ENCODE measurements around the gene CCDC159.

The CCDC159 gene

DNA sequence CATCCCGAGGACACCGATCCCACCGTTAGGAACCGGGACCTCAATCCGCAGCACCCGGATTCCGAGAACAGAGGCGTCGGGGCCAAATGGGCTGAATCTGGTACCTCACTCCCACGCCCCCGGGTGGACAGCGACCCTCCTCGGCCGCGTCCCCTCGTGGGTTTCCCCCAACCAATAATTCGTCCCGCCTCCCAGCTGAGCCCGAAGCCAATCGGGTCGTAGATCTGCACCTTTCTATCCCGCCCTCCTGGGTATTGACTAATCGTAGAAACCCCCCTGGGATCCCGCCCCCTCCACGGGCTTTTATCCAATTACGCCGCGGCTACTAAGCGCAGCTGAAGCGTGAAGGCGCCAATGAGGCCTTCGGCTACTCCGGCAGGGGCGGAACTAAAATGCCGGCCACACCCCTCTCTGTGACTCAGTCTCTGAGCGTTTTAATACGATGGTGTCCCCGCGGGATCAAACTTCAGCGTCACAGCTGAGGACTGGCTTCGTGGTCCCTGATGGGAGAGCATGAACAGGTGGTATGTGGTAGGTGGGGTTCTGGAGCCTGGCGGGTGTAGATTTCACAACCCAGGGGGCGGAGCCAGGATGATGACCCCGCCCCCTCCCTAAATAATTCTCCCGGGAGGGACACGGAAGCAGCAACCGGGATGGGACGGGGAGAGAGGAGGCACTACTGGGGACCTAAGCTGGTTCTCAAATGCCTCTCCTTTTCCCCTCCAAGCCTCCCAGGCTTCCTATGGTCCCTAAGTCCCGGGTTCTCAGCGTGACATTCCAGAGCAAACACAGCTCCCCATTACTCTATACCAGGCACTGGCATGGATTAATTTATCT lies at the start of gene CCDC159, which contains the start of gene TMEM205 (continued):
- TF ChIP-seq ZNF514 (tag by site-specific recombination; IDR thresholded peaks at IDR 0.05) (no peak), ZNF521 (tag by site-specific recombination; IDR thresholded peaks at IDR 0.05) (no peak), ZNF768 (tag by site-specific recombination; IDR thresholded peaks at IDR 0.05) (no peak), ZNF585B (tag by site-specific recombination; IDR thresholded peaks at IDR 0.05) (no peak), ZNF114 (tag by site-specific recombination; IDR thresholded peaks at IDR 0.05) (no peak), ZNF624 (tag by site-specific recombination; IDR thresholded peaks at IDR 0.05) (no peak), IKZF3 (tag by site-specific recombination; IDR thresholded peaks at IDR 0.05) (peak; percentile 94), KLF16 (tag by site-specific recombination; IDR thresholded peaks at IDR 0.05) (peak; percentile 80), ZNF530 (tag by site-specific recombination; IDR thresholded peaks at IDR 0.05; ENCODE audit: low read depth) (no peak), SP7 (tag by site-specific recombination; IDR thresholded peaks at IDR 0.05) (peak; percentile 66; the same call in 1 of the 2 replicates), ZNF211 (tag by site-specific recombination; IDR thresholded peaks at IDR 0.05; ENCODE audit: low read depth) (no peak), ZNF600 (tag by site-specific recombination; IDR thresholded peaks at IDR 0.05) (peak; percentile 73), ZNF24 (tag by site-specific recombination; IDR thresholded peaks at IDR 0.05) (no peak), ZNF132 (tag by site-specific recombination; IDR thresholded peaks at IDR 0.05; ENCODE audit: borderline replicate concordance) (no peak), ZNF837 (tag by site-specific recombination; IDR thresholded peaks at IDR 0.05) (no peak), ZNF426 (tag by site-specific recombination; IDR thresholded peaks at IDR 0.05) (no peak), ZNF19 (tag by site-specific recombination; IDR thresholded peaks at IDR 0.05; ENCODE audit: low read depth) (no peak)
- TF ChIP-seq, protein P1, sequence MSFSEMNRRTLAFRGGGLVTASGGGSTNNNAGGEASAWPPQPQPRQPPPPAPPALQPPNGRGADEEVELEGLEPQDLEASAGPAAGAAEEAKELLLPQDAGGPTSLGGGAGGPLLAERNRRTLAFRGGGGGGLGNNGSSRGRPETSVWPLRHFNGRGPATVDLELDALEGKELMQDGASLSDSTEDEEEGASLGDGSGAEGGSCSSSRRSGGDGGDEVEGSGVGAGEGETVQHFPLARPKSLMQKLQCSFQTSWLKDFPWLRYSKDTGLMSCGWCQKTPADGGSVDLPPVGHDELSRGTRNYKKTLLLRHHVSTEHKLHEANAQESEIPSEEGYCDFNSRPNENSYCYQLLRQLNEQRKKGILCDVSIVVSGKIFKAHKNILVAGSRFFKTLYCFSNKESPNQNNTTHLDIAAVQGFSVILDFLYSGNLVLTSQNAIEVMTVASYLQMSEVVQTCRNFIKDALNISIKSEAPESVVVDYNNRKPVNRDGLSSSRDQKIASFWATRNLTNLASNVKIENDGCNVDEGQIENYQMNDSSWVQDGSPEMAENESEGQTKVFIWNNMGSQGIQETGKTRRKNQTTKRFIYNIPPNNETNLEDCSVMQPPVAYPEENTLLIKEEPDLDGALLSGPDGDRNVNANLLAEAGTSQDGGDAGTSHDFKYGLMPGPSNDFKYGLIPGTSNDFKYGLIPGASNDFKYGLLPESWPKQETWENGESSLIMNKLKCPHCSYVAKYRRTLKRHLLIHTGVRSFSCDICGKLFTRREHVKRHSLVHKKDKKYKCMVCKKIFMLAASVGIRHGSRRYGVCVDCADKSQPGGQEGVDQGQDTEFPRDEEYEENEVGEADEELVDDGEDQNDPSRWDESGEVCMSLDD (tag by site-specific recombination; IDR thresholded peaks at IDR 0.05): peak; percentile 42; the same call in 1 of the 2 replicates
- TF ChIP-seq, protein P2, sequence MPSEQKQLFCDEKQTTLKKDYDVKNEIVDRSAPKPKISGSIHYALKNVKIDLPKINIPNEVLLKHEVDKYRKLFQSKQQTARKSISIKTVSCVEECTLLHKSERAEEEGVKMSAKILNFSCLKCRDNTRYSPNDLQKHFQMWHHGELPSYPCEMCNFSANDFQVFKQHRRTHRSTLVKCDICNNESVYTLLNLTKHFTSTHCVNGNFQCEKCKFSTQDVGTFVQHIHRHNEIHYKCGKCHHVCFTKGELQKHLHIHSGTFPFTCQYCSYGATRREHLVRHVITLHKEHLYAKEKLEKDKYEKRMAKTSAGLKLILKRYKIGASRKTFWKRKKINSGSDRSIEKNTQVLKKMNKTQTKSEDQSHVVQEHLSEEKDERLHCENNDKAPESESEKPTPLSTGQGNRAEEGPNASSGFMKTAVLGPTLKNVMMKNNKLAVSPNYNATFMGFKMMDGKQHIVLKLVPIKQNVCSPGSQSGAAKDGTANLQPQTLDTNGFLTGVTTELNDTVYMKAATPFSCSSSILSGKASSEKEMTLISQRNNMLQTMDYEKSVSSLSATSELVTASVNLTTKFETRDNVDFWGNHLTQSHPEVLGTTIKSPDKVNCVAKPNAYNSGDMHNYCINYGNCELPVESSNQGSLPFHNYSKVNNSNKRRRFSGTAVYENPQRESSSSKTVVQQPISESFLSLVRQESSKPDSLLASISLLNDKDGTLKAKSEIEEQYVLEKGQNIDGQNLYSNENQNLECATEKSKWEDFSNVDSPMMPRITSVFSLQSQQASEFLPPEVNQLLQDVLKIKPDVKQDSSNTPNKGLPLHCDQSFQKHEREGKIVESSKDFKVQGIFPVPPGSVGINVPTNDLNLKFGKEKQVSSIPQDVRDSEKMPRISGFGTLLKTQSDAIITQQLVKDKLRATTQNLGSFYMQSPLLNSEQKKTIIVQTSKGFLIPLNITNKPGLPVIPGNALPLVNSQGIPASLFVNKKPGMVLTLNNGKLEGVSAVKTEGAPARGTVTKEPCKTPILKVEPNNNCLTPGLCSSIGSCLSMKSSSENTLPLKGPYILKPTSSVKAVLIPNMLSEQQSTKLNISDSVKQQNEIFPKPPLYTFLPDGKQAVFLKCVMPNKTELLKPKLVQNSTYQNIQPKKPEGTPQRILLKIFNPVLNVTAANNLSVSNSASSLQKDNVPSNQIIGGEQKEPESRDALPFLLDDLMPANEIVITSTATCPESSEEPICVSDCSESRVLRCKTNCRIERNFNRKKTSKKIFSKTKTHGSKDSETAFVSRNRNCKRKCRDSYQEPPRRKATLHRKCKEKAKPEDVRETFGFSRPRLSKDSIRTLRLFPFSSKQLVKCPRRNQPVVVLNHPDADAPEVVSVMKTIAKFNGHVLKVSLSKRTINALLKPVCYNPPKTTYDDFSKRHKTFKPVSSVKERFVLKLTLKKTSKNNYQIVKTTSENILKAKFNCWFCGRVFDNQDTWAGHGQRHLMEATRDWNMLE (tag by site-specific recombination; conservative IDR thresholded peaks at IDR 0.05; ENCODE audit: low read depth): no peak
- TF ChIP-seq, protein P3, sequence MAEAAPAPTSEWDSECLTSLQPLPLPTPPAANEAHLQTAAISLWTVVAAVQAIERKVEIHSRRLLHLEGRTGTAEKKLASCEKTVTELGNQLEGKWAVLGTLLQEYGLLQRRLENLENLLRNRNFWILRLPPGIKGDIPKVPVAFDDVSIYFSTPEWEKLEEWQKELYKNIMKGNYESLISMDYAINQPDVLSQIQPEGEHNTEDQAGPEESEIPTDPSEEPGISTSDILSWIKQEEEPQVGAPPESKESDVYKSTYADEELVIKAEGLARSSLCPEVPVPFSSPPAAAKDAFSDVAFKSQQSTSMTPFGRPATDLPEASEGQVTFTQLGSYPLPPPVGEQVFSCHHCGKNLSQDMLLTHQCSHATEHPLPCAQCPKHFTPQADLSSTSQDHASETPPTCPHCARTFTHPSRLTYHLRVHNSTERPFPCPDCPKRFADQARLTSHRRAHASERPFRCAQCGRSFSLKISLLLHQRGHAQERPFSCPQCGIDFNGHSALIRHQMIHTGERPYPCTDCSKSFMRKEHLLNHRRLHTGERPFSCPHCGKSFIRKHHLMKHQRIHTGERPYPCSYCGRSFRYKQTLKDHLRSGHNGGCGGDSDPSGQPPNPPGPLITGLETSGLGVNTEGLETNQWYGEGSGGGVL (tag by site-specific recombination; IDR thresholded peaks at IDR 0.05): peak; percentile 75
- TF ChIP-seq, protein P4, sequence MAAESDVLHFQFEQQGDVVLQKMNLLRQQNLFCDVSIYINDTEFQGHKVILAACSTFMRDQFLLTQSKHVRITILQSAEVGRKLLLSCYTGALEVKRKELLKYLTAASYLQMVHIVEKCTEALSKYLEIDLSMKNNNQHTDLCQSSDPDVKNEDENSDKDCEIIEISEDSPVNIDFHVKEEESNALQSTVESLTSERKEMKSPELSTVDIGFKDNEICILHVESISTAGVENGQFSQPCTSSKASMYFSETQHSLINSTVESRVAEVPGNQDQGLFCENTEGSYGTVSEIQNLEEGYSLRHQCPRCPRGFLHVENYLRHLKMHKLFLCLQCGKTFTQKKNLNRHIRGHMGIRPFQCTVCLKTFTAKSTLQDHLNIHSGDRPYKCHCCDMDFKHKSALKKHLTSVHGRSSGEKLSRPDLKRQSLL (tag by site-specific recombination; IDR thresholded peaks at IDR 0.05): peak; percentile 78; the same call in 1 of the 2 replicates
- TF ChIP-seq, protein P5, sequence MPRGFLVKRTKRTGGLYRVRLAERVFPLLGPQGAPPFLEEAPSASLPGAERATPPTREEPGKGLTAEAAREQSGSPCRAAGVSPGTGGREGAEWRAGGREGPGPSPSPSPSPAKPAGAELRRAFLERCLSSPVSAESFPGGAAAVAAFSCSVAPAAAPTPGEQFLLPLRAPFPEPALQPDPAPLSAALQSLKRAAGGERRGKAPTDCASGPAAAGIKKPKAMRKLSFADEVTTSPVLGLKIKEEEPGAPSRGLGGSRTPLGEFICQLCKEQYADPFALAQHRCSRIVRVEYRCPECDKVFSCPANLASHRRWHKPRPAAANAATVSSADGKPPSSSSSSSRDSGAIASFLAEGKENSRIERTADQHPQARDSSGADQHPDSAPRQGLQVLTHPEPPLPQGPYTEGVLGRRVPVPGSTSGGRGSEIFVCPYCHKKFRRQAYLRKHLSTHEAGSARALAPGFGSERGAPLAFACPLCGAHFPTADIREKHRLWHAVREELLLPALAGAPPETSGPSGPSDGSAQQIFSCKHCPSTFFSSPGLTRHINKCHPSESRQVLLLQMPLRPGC (tag by site-specific recombination; IDR thresholded peaks at IDR 0.05): no peak
- TF ChIP-seq, protein P6, sequence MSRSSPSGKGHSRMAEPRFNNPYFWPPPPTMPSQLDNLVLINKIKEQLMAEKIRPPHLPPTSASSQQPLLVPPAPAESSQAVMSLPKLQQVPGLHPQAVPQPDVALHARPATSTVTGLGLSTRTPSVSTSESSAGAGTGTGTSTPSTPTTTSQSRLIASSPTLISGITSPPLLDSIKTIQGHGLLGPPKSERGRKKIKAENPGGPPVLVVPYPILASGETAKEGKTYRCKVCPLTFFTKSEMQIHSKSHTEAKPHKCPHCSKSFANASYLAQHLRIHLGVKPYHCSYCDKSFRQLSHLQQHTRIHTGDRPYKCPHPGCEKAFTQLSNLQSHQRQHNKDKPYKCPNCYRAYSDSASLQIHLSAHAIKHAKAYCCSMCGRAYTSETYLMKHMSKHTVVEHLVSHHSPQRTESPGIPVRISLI (tag by site-specific recombination; IDR thresholded peaks at IDR 0.05): no peak
- TF ChIP-seq, protein P7, sequence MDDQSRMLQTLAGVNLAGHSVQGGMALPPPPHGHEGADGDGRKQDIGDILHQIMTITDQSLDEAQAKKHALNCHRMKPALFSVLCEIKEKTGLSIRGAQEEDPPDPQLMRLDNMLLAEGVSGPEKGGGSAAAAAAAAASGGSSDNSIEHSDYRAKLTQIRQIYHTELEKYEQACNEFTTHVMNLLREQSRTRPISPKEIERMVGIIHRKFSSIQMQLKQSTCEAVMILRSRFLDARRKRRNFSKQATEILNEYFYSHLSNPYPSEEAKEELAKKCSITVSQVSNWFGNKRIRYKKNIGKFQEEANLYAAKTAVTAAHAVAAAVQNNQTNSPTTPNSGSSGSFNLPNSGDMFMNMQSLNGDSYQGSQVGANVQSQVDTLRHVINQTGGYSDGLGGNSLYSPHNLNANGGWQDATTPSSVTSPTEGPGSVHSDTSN (CRISPR knock-in tag; IDR thresholded peaks at IDR 0.05): no peak
